HEK293T (cell line): ENCODE data around the gene TSC1.

ENCODE experiments used
- CTCF ChIA-PET: fragments of 350-600 bp; formaldehyde crosslinking; extraction: SDS; loops from one replicate; lab custom pipeline; 2021; ENCODE audit warnings: antibody characterized with exemption, inconsistent platforms; lab: Yijun Ruan, JAX
- POLR2A ChIA-PET: fragments of 350-600 bp; formaldehyde crosslinking; extraction: SDS; loops from one replicate; lab custom pipeline; 2020; ENCODE audit warnings: antibody characterized with exemption, inconsistent platforms; lab: Yijun Ruan, JAX
- DNase-seq: peaks from one replicate; pipeline ENCODE4 v3.0.0; 2012; ENCODE audit warnings: mixed read lengths; ENCODE audit errors: extremely low spot score
- ARNT ChIP-seq: fragments of 450-650 bp; IDR thresholded peaks from 2 replicates; pipeline ENCODE4 v1.6.1; 2017; ENCODE audit warnings: mild to moderate bottlenecking
- BHLHE40 ChIP-seq: fragments of 450-650 bp; IDR thresholded peaks from 2 replicates; pipeline ENCODE4 v1.6.1; 2016; ENCODE audit warnings: mild to moderate bottlenecking, moderate library complexity, borderline replicate concordance
- CTBP1 ChIP-seq: fragments of 450-650 bp; IDR thresholded peaks from 2 replicates; pipeline ENCODE4 v1.6.1; 2016; ENCODE audit warnings: borderline replicate concordance
- ELF4 ChIP-seq: fragments of 450-650 bp; IDR thresholded peaks from 2 replicates; pipeline ENCODE4 v1.6.1; 2017; ENCODE audit warnings: antibody characterized with exemption
- FOXA1 ChIP-seq: fragments of 450-650 bp; IDR thresholded peaks from 2 replicates; pipeline ENCODE4 v1.6.1; 2016; ENCODE audit warnings: mild to moderate bottlenecking
- FOXK2 ChIP-seq: fragments of 450-650 bp; IDR thresholded peaks from 2 replicates; pipeline ENCODE4 v1.6.1; 2016; ENCODE audit warnings: mild to moderate bottlenecking
- FOXM1 ChIP-seq: fragments of 450-650 bp; IDR thresholded peaks from 2 replicates; pipeline ENCODE4 v1.6.1; 2017; ENCODE audit warnings: mild to moderate bottlenecking, borderline replicate concordance
- HDGF ChIP-seq: fragments of 450-650 bp; IDR thresholded peaks from 2 replicates; pipeline ENCODE4 v1.6.1; 2017; ENCODE audit warnings: antibody characterized with exemption, borderline replicate concordance
- L3MBTL2 ChIP-seq: fragments of 450-650 bp; conservative IDR thresholded peaks from 2 replicates; pipeline ENCODE4 v1.6.1; 2016; ENCODE audit warnings: mild to moderate bottlenecking
- LEF1 ChIP-seq: fragments of 450-650 bp; IDR thresholded peaks from 2 replicates; pipeline ENCODE4 v1.6.1; 2017; ENCODE audit warnings: mild to moderate bottlenecking, borderline replicate concordance
- NFRKB ChIP-seq: fragments of 450-650 bp; IDR thresholded peaks from 2 replicates; pipeline ENCODE4 v1.6.1; 2016; ENCODE audit warnings: mild to moderate bottlenecking, moderate library complexity
- SP1 ChIP-seq: fragments of 450-650 bp; IDR thresholded peaks from 2 replicates; pipeline ENCODE4 v1.6.1; 2017
- SUZ12 ChIP-seq: fragments of 450-650 bp; IDR thresholded peaks from 2 replicates; pipeline ENCODE4 v1.6.1; 2016; ENCODE audit warnings: mild to moderate bottlenecking
- TARDBP ChIP-seq: fragments of 450-650 bp; IDR thresholded peaks from 2 replicates; pipeline ENCODE4 v1.6.1; 2016
- ZNF384 ChIP-seq: fragments of 450-650 bp; IDR thresholded peaks from 2 replicates; pipeline ENCODE4 v1.6.1; 2016
- TF ChIP-seq, protein P1 (sequence below): fragments of 450-650 bp; IDR thresholded peaks from 2 replicates; pipeline ENCODE4 v1.6.1; 2016

TSC1 gene

GRCh38 chr9:132898051-132898450 lies 46.4 kb downstream of the TSC1 start:
- POLR2A ChIA-PET: no interaction called here
- TF ChIP-seq FOXK2 (no peak), ELF4 (no peak), HDGF (no peak)
- CTCF ChIA-PET: no interaction called here
- DNase-seq: no peak

- no peak for DNase-seq
- ChIA-PET POLR2A (no interaction called here), CTCF (interaction anchor here (0.5 to 0.7 kb wide), 3 partner anchors 16 to 671 kb away, joined by 5 to 7 read pairs (median 6); no protein-coding TSS in a partner anchor)
- TF ChIP-seq FOXK2: no peak
- TF ChIP-seq CTBP1: no peak
- TF ChIP-seq HDGF: no peak
- TF ChIP-seq, protein P1, sequence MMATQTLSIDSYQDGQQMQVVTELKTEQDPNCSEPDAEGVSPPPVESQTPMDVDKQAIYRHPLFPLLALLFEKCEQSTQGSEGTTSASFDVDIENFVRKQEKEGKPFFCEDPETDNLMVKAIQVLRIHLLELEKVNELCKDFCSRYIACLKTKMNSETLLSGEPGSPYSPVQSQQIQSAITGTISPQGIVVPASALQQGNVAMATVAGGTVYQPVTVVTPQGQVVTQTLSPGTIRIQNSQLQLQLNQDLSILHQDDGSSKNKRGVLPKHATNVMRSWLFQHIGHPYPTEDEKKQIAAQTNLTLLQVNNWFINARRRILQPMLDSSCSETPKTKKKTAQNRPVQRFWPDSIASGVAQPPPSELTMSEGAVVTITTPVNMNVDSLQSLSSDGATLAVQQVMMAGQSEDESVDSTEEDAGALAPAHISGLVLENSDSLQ: no peak
- TF ChIP-seq ELF4: no peak
- TF ChIP-seq FOXA1: no peak
- no peak for TF ChIP-seq SP1
- TF ChIP-seq ARNT: no peak
- TF ChIP-seq FOXM1: no peak
- no peak for TF ChIP-seq LEF1
- TF ChIP-seq NFRKB: no peak
- no peak for TF ChIP-seq TARDBP
- TF ChIP-seq ZNF384: no peak
- no peak for TF ChIP-seq L3MBTL2
- no peak for TF ChIP-seq BHLHE40
- TF ChIP-seq SUZ12: no peak
Observed at GRCh38 chr9:132896906-132897305, 47.5 kb downstream of the TSC1 start.

DNA sequence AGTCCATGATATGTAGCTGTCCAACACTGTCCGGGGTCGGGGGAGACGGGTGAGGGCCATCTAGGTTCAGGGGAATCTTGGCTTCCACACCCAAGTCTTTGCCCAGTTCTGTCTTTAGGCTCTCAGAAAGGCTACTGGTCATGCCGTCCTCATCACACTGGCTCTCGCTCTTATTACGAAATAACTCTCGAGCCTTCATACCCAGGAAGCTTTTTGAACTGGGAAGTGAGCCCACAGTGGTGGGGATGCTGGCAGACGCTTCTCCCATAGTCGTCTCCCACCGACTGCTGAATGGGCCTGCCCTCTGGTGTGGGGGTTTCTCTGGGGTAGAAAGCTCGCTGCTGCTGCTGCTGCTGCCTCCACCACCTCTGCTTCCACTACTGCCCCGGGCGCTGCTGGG lies 48.2 kb downstream of the TSC1 start:
- POLR2A ChIA-PET: interaction anchor here (1.2 kb wide), 1 partner anchor 49 kb away, joined by 3 read pairs; no protein-coding TSS in a partner anchor
- CTCF ChIA-PET: no interaction called here
- no peak for DNase-seq
- TF ChIP-seq, protein P1: no peak
- no peak for TF ChIP-seq CTBP1
- TF ChIP-seq BHLHE40: no peak
- no peak for TF ChIP-seq SUZ12
- TF ChIP-seq HDGF: no peak
- no peak for TF ChIP-seq FOXA1
- TF ChIP-seq TARDBP: no peak
- TF ChIP-seq ZNF384: no peak
- TF ChIP-seq SP1: no peak
- TF ChIP-seq LEF1: no peak
- no peak for TF ChIP-seq FOXM1

- ChIA-PET POLR2A (interaction anchor here (1.2 kb wide), 1 partner anchor 50 kb away, joined by 3 read pairs; no protein-coding TSS in a partner anchor), CTCF (no interaction called here)
- TF ChIP-seq NFRKB (no peak), HDGF (no peak), TARDBP (no peak), FOXK2 (no peak), FOXA1 (no peak), SP1 (no peak), SUZ12 (no peak), L3MBTL2 (no peak)
- TF ChIP-seq, protein P1: no peak
- DNase-seq: no peak
Observed at GRCh38 chr9:132894862-132895835, 49.3 kb downstream of the TSC1 start.

GRCh38 chr9:132894346-132894745 lies 50.1 kb downstream of the TSC1 start:
- POLR2A ChIA-PET: no interaction called here

More at GRCh38 chr9:132894346-132894745, 50.1 kb downstream of the TSC1 start:
- DNase-seq: no peak
- no peak for TF ChIP-seq L3MBTL2
- TF ChIP-seq CTBP1: no peak
- TF ChIP-seq, protein P1: no peak
- TF ChIP-seq HDGF: no peak
- TF ChIP-seq FOXA1: no peak
- TF ChIP-seq SP1: no peak
- TF ChIP-seq FOXK2: no peak
- CTCF ChIA-PET: interaction anchor here (1.3 kb wide), 1 partner anchor 8 kb away, joined by 4 read pairs; no protein-coding TSS in a partner anchor
